ENCODE results near the gene DBF4.
"Not testable (repeated sequence)": the region's sequence is repeated elsewhere in the genome, so short reads cannot be mapped to it uniquely, and the experiment has no call there.

Gene DBF4, protein sequence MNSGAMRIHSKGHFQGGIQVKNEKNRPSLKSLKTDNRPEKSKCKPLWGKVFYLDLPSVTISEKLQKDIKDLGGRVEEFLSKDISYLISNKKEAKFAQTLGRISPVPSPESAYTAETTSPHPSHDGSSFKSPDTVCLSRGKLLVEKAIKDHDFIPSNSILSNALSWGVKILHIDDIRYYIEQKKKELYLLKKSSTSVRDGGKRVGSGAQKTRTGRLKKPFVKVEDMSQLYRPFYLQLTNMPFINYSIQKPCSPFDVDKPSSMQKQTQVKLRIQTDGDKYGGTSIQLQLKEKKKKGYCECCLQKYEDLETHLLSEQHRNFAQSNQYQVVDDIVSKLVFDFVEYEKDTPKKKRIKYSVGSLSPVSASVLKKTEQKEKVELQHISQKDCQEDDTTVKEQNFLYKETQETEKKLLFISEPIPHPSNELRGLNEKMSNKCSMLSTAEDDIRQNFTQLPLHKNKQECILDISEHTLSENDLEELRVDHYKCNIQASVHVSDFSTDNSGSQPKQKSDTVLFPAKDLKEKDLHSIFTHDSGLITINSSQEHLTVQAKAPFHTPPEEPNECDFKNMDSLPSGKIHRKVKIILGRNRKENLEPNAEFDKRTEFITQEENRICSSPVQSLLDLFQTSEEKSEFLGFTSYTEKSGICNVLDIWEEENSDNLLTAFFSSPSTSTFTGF

DNA sequence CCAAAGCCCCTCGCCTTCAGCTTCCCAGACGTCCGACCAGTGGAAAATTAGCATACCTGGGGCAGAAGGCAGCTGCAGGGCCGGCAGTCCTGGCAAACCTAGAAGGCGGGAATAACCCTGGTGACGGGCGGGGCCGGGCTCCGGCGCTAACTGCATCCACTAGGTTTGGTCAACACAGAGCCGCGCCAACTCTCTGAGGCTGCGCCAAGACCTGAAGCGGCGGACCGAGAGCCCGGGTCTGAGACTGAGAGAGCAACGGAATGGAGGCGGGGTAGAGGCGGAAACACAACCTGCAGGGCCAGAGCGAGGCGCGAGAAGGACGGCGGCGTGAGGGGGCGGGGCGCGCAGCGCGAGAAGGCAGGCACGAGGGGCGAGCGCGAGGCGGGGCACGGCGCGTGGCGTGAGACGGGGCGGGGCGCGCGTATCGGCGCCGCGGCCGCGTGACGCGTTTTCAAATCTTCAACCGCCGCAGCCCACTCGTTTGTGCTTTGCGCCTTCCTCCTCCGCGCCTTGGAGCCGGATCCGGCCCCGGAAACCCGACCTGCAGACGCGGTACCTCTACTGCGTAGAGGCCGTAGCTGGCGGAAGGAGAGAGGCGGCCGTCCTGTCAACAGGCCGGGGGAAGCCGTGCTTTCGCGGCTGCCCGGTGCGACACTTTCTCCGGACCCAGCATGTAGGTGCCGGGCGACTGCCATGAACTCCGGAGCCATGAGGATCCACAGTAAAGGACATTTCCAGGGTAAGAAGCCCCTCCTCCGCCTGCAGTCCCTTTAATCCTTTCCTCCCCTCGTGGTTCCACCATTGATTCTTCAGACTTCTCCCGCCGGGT is at the start of gene DBF4, which contains the start of gene SLC25A40:
Gene DBF4, plus strand, starts transcription at position 454 of the 829 bp plus-strand sequence. Its CDS starts 240 bp downstream, at position 694.
Gene SLC25A40, minus strand, starts transcription at position 321 of the 829 bp plus-strand sequence. CDS start 17,633 bp downstream, outside the sequence.
- peak; percentile 96 for DNase-seq

DNA sequence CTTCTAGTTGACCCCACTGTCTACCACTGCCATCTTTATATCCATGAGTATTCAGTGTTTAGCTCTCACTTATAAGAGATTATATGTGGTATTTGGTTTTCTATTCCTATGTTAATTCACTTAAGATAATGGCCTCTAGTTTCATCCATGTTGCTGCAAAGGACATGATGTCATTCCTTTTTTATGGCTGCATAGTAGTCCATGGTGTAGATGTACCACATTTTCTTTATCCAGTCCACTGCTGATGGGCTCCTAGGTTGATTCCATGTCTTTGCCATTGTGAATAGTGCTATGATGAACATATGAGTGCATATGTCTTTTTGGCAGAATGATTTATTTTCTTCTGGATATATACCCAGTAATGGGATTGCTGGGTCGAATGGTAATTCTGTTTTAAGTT is 47.9 kb upstream of the DBF4 start:
- not testable (repeated sequence) for DNase-seq

DNA sequence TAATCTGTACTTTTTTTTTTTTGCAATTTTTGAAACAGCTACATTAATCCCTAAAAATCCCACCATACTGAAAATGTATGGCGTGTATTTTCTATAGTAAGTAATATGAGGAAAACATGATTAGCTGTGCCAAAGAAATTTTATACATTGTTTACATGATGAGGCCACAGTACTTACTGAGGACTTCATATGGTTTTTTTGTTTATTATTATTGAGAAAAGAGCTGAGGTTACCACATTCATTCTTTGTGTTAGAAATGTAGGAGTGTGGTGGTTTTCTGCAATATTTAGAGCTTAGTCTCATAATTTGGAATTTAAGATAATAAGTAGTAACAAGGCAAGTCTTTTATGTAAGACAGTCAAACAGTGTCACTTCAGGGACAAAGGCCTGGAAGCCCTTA is 45.2 kb upstream of the DBF4 start:
- no peak for DNase-seq

DNA sequence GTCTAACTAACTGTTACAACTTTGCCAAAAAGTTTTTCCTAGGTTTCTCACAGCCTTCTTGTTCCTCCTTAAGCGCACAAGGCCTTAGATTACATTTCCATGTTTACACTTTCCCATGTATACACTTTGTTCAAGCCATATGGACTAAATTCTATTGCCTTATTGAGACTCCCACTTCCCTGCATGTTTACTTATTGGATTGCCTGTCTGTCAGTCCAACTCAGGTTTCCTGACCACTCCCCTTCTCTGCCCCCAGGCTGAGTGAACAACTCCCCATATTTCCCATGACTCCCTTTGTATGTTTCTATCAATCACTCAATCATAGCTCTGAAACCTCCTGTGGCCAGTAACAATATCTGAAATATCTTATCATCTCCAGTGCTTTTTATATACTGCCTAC is 43.2 kb upstream of the DBF4 start:
- DNase-seq, result no peak

DNA sequence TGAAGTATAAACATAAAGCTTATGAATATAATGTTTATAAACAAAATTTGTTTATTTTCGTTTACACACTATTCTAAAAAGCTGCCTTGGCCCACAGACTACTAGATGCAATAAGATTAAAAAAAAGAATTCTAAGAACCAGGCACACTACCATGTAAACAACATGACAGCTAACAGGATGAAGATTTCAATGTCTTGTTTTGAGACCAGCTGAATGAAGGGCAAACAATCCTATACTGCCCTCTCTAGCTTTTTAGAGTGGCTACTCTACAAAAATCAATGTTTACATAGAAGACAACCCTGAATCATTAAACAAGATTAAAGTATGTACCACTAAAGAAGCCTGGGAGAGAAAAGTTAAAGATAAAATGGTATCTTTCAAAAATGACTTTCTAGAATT is 38.7 kb upstream of the DBF4 start:
- DNase-seq, result no peak

DNA sequence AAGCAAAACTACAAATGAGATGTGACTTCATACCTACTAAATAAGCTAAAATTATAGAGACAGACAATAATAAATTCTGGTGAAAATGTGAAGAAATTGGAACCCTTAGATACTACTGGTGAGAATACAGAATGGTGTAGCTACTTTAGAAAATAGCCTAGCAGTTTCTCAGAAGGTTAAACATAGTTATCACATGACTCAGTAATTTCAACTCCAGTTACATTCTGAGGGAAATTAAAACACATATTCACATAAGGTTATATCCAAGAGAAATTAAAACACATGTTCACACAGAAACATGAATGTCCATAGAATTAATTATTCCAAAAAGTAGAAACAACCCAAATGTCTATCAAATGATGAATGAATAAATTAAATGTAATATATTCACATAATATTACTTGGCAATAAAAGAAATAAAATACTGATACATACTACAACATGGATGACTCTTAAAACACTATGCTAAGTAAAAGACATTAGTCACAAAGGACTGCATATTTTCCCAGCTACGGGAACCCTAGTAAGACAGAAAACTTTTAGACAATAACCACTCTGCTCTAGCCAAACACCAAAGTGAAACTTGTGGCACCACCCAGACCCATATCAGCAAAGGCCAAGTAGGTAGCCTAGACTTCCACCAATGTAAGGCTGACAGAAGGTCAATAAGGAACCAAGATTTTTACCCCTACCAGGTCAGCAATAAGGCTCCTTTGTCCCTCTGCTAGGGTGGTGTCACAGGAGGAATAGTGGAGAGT is 25.3 kb upstream of the DBF4 start:
- no peak for DNase-seq

DNA sequence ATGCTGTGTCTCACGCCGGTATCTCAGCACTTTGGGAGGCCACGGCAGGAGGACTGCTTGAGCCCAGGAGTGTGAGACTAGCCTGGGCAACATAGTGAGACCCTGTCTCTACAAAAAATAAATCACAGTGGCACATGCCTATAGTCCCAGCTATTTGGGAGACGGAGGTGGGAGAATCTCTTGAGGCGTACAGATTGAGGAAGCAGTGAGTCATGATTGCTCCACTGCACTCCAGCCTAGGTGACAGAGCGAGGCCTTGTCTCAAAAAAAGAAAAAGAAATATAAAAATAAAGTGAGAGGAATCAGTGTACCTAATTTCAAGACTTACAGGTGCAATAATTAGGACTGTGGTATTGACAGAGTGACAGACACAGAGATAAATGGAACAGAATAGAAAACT is 24.0 kb upstream of the DBF4 start:
- DNase-seq, result no peak

DNA sequence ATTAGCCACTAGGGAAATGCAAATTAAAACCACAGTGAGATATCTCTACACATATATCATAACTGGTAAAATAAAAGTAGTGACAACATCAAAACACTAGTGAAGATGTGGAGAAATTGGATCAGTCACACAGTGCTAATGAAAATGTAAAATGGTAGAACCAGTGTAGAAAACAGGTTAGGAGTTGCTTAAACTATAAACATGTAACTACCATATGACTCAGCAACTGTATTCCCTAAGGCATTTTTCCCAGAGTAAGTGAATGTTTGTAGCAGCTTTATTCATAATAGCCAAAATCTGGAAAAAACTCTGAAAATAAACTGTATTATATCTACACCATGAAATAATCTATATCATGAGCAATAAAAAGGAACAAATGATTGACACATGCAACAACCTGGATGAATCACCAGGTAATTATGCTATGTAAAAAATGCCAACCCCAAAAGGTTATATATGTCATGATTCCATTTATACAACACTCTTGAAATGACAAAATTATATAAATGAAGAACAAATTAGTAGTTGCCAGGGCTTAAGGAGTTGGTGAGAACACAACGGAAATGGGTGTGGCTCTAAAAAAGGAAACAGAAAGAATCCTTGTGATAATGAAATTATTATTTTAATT is 22.9 kb upstream of the DBF4 start:
- DNase-seq, result no peak

DNA sequence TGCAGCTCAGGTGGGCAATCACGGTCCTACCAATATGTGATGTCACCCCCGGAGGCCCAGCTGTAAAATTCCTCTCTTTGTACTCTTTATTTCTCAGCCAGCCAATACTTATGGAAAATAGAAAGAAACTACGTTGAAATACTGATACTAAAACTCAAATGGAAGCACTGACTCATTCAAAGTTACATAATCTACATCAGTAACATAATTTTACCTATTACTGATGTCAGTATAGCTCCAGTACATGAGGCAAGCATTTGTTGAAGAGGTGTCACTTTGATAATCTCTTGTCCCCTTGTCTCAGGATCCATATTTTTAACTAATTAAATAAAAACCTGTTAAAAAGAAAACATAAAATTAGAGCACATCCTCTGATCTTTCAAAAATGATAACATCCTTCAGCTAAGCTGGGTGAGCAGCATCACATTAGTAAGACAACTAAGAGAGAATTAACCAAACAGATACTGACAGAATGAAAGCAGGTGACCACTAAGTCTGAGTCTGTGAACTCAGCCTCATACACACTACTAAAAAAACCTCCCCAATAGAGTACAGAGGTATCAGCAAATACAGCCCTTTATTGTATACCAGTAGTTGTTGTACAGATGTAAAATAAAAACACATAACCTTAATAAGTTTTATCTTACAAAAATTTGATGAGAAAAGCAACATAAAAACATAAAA is 17.7 kb upstream of the DBF4 start:
- no peak for DNase-seq

DNA sequence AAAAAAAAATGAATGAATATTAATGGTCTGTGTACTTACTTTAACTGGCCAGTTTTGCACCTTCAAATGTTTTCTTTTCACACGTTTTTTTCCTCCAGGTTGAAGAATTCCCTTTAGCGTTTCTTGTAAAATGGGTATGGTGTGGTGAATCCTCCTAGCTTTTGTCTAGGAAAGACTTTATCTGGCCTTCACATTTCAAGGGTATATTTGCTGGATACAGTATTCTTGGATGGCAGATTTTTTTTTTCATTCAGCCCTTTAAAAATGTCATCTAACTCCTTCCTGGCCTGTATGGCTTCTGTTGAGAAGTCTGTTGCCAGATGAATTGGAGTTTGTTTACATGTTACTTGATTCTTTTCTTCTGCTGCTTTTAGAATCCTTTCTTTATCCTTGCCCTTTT is 10.2 kb upstream of the DBF4 start:
- no peak for DNase-seq

DNA sequence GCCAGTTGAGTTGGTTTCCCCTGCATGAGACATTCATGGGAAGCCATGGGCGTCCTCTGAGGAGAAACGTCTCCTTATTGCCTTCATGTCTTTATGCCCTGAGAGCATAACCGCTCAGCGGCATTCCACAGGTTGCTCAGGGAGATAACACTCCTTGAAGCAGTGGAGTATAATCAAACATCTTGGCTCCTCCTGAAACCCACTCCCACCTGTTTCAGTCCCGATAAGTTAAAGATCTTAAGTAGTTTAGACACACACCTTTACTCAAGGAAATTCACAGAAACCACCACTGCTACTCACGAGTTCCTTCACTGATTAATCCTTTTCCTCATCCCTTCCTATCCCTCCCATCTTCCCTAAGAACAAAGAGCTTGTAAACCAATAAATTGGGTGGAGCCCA is 9.8 kb upstream of the DBF4 start:
- DNase-seq, result not testable (repeated sequence)

DNA sequence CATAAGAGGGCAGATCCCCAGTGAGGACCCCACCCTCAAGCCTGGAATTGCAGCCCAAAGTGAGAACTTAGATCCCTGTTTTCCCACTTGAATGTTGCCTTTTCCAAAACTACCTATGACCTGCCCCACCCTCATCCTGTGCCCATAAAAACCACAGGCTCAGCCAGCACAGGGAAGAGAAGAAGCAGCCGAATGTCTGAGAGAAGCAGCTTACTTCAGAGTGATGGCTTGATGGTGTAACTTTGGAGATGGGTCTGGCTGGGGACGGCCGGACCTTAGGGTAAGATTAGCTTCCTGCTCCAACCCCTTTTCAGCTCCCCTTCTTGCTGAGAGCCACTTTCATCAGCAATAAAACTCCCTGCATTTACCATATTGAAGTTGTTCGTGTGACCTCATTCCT is 5.8 kb upstream of the DBF4 start:
- no peak for DNase-seq

DNA sequence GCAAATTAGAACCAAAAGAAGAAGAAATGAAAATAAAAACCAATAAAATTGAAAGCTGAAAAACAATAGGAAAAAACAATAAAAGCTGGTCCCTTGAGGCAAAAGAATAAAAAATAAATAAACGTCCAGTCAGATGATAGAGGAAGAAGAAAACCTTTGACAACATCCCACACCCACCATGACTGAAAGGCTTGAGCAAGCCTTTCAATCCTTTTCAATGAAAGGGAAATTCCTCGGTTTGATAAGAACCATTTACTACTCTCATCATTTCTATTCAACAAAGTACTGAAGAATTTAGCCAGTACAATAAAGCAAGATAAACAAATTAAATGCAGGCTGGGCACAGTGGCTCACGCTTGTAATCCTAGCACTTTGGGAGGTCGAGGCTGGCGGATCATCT is 3.9 kb upstream of the DBF4 start:
- DNase-seq, result no peak

DNA sequence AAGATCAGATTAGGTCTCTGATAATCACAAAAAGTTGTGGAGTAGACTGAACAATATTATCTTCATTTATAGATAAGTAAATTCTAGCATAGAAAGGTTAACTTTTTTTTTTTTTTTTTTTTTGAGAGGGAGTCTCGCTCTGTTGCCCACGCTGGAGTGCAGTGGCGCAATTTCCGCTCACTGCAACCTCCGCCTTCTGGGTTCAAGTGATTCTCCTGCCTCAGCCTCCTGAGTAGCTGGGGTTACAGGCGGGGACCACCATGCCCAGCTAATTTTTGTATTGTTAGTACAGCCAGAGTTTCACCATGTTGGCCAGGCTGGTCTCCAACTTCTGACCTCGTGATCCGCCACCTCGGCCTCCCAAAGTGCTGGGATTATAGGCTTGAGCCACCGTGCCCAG is 3.0 kb upstream of the DBF4 start:
- DNase-seq, result not testable (repeated sequence)

DNA sequence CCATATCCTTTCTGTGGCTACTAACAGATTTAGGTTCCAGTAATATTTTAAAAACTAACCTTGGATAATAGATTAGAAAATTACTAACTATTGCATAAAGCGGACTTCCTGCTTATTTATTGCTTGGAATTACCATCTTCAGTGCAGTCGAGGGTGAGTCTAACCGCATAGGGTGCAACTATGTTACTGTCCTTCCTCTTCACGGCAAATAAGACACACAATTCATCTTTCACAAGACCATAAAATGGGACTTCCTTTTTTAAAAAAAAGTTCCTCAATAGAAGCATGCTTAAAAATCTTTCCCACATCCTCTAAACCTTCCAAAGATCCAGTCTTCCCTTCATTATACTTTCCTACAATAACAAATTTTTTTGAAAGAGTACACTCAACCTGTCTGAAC is 2.2 kb upstream of the DBF4 start:
- no peak for DNase-seq

DNA sequence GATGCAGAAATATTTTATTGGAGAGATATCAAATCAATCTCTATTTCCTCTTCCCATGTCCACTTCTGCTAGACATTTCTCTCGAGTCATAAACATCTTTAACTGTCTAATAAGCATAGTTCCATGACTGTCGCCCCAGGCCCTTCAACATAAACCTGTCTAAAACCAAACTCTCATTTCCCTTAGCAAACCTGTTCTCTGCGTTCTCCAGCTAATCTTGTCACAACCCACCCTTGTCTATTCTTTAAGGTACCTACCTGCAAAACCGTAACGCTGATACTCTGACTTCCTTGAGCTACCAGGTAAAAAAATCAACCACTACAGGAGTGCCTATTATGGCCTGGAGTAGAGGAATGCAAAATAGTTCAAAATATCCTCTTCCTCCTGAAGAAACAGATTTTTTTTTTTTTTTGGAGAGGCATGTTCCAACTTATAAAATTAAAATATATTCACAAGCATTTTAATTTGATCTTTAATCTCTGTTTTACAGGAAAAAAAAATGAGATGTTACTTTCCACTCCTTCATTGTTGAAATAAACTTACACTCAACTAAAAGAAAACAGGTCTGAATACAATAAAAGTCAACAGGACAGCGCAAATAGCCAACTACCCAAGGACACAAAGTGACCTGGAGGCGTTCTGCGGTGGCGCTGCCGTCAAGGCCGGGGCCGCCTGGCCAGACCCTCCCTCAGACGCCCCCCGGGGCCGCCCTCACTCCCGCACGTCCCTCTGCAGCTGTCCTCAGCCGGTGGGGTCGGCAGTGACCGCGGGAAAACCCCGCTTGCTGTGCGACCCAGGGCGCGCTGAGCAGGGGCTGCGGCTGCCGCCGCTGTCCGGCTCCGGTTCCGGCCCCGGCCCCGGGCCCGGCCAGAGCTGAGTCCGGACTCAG is 898 bp upstream of the DBF4 start:
- peak; percentile 36 for DNase-seq

DNA sequence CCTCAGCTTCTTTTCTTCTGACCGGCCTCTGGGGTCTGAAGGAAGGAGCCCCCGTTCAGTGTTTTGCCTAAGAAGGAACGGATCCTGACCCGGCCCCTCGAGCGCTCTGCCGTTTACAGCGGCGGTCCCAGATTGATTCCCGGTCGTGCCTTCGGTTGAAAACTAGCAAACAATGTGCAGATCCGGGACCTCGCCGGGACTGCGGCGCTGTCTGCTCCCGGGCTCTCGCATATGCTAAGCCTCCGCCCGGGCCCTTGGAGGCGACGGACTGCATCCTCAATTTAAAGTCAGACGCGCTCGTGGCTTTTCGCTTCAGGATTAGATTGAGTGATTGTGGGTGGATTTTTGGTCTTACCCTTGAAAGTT is 559 bp downstream of the DBF4 start:
- peak; percentile 59 for DNase-seq

DNA sequence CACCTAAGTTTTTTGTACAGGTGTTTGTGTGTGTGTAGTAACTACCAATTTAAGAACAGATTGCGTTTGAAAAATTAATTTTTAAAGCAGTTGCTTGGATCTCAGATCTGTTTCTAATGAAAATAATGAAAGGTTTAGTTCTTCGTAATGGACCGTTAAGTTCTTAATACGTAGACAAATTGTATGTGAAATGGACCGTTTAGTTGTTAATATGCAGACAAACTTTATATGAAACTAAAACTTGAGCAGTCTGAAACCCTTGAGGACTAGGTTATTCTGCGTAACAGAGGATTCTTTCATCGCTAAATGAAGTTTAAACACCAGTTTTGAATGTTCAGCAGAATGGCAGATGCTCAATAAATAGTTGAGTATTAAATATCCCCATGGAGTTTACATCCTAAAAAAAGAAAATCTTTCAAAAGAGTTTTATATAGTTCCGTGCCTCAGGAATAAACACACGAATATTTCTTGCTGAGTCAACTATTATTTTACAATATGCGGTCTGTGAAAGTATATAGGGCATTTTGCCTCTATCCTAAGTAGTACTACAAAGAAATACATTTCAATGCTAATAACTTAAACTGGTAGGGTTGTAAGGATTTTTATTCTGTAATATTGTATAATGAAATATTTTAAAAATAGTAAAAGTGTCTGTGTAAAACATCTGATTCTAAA is 1.2 kb downstream of the DBF4 start:
- no peak for DNase-seq

DNA sequence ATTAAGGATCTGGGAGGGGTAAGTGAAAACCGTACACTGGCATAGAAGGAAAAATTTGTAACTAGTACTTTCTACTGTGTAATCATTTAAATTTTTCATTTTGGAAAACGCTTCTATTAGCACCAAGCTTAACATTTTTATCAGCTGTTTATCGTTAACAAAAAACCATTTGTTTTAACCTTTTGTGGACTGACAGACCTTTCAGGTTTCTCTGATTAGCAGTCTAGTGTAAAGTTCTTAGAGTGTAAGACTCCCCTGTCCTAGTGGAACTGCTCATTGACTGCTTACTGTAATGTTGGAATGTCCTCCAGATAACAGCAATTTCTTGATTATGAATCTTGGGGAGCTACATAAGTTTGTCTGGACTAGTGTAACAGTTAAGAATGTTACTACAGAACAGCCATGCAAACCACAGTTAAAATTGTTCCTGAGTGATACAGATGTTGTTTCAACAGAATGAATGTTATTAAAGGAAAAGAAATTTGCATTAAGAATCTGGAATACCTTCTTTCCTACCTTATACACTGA is 2.0 kb downstream of the DBF4 start:
- peak; percentile 5 for DNase-seq
